Body of pancreas (tissue), 4 donors: ENCODE data around the gene MMD.

Experiments used
- POLR2A ChIP-seq, 3 donors: fragments of 450-650 bp; IDR thresholded peaks; one replicate each; pipeline ENCODE4 v1.6.1; 2016; ENCODE audit warnings: antibody characterized with exemption in 3 of 3, mild to moderate bottlenecking in 2 of 3
- TF ChIP-seq, protein P1 (sequence below), 7 experiments: fragments of 450-650 bp in 4 of 7; fragments of 200-600 bp in 3 of 7; sonication (generic) in 3 of 7; IDR thresholded peaks; one replicate each; pipeline ENCODE4 v1.5.1; 2016 to 2019; ENCODE audit warnings: antibody characterized with exemption in 7 of 7

- TF ChIP-seq, protein P1, sequence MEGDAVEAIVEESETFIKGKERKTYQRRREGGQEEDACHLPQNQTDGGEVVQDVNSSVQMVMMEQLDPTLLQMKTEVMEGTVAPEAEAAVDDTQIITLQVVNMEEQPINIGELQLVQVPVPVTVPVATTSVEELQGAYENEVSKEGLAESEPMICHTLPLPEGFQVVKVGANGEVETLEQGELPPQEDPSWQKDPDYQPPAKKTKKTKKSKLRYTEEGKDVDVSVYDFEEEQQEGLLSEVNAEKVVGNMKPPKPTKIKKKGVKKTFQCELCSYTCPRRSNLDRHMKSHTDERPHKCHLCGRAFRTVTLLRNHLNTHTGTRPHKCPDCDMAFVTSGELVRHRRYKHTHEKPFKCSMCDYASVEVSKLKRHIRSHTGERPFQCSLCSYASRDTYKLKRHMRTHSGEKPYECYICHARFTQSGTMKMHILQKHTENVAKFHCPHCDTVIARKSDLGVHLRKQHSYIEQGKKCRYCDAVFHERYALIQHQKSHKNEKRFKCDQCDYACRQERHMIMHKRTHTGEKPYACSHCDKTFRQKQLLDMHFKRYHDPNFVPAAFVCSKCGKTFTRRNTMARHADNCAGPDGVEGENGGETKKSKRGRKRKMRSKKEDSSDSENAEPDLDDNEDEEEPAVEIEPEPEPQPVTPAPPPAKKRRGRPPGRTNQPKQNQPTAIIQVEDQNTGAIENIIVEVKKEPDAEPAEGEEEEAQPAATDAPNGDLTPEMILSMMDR (IDR thresholded peaks at IDR 0.05), result no peak
- TF ChIP-seq POLR2A (IDR thresholded peaks at IDR 0.05), result no peak
Measured at GRCh38 chr17:55423535-55423934, 1.9 kb upstream of the MMD start.
